HFF-Myc (cell line): Measurements from ENCODE around the gene SF3B3.

Source experiments
- DNase-seq: peaks from one replicate; pipeline ENCODE4 v3.0.0-alpha.2; 2011; ENCODE audit warnings: low read depth; ENCODE audit errors: extremely low read depth
- H3K4me3 ChIP-seq: replicated peaks from 2 replicates; pipeline ENCODE4 v1.5.1; 2011; ENCODE audit warnings: low read depth, mild to moderate bottlenecking, control low read depth, low read length
- TF ChIP-seq, protein P1 (sequence below): IDR thresholded peaks from 2 replicates; pipeline ENCODE4 v1.5.1; 2012; ENCODE audit warnings: mild to moderate bottlenecking, low read depth, low read length, control low read depth; ENCODE audit errors: missing control alignments

Gene SF3B3

GRCh38 chr16:70594569-70594968, 71.0 kb downstream of the SF3B3 start:
- H3K4me3 ChIP-seq, result no peak overlapping the region
- TF ChIP-seq, protein P1, sequence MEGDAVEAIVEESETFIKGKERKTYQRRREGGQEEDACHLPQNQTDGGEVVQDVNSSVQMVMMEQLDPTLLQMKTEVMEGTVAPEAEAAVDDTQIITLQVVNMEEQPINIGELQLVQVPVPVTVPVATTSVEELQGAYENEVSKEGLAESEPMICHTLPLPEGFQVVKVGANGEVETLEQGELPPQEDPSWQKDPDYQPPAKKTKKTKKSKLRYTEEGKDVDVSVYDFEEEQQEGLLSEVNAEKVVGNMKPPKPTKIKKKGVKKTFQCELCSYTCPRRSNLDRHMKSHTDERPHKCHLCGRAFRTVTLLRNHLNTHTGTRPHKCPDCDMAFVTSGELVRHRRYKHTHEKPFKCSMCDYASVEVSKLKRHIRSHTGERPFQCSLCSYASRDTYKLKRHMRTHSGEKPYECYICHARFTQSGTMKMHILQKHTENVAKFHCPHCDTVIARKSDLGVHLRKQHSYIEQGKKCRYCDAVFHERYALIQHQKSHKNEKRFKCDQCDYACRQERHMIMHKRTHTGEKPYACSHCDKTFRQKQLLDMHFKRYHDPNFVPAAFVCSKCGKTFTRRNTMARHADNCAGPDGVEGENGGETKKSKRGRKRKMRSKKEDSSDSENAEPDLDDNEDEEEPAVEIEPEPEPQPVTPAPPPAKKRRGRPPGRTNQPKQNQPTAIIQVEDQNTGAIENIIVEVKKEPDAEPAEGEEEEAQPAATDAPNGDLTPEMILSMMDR, result no peak
- no peak for DNase-seq

GRCh38 chr16:70597135-70597835, 73.7 kb downstream of the SF3B3 start:
- no peak overlapping the region for H3K4me3 ChIP-seq
- TF ChIP-seq, protein P1, result no peak
- DNase-seq, result no peak

GRCh38 chr16:70598937-70599503, 75.4 kb downstream of the SF3B3 start:
- DNase-seq, result no peak
- no peak overlapping the region for H3K4me3 ChIP-seq
- TF ChIP-seq, protein P1, result no peak

DNA sequence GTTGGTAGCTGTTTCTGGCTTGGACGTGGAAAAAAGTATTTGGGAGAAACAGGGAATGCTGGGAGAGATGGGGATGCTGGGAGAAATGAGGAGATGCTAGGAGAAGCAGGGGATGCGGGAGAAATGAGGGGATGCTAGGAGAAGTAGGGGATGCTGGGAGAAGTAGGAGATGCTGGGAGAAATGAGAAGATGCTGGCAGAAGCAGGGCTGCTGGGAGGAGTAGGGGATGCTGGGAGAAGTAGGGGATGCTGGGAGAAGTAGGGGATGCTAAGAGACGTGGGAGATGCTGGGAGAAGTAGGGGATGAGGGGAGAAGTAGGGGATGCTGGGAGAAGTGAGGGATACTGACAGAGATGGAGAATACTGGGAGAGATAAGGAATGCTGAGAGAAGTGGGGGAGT, 77.1 kb downstream of the SF3B3 start:
- TF ChIP-seq, protein P1, result no peak
- no peak for DNase-seq

DNA sequence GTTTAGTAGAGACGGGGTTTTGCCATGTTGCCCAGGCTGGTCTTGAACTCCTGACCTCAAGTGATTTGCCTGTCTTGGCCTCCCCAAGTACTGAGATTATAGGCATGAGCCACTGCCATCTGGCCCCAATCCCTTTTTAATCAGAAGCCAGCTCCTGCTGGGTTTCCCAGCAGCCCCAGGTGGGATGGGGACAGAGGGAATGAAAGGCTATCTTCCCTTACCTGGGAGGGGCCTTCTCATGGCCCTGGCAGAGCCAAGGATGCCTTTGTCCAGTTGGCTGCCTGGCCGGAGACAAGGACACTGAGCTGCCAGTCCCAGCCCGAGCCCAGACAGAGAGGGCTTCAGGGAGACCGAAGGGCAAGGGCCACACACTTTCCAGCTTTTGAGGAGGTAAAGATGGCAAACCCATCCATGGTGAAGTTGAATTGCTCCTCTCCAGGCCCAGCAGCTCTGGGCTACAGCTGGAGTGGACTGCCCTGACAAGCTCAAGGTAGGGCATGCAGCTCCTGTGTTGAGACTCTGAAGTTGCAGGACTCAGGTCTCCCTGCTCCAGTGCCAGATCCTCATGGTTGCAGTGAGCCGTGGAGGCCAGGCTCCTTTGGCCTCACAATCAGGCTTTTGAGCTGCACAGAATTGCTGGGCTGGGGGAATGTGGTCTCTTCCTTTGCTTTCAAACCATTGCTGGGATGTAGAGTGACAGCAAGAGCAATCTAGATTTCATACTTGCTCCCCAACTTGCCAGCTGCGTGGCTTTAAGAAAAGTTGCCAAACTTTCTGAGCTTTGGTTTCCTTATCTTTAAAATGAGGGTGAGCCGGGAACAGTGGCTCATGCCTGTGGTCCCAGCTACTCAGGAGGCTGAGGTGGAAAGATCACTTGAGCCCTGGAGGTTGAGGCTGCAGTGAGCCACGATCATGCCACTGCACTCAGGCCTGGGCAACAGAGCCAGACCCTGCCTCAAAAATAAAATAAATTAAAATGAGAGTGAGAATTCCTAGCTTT, 78.3 kb downstream of the SF3B3 start:
- TF ChIP-seq, protein P1, result no peak
- H3K4me3 ChIP-seq, result no peak overlapping the region
- no peak for DNase-seq

More for the DNA sequence above, 77.1 kb downstream of the SF3B3 start:
- no peak overlapping the region for H3K4me3 ChIP-seq

DNA sequence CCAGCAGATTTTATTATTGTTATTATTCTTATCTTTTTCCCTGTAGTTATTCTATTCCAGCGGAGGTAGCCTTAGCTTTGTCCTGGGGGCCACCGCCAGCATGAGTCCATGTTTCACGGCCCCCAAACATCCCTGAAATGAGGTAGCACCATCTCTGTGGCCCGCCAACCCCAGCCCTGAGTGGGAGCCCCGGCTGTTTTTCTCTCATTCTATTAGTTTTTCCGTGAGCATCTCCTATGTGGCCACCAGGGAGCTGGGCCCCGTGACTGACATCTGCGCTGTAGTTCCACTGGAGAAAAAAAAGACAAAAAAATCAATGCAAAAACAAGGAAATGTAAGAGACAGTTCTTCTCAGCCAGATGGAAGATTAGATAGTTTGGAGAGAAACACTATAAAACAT, 79.2 kb downstream of the SF3B3 start:
- H3K4me3 ChIP-seq, result no peak overlapping the region
- TF ChIP-seq, protein P1, result no peak
- DNase-seq, result no peak
